GM21360 (cell line): ENCODE measurements around the gene CCNT1.
"Not testable (repeated sequence)": the region's sequence is repeated elsewhere in the genome, so short reads cannot be mapped to it uniquely, and the experiment has no call there.

Experiments used
- ATAC-seq: cut with Tn5 transposase; IDR thresholded peaks from one replicate; pipeline ENCODE4 v1.9.1; 2021; ENCODE audit warnings: mild to moderate bottlenecking, moderate library complexity; ENCODE audit not compliant: unreplicated experiment

CCNT1 gene

DNA sequence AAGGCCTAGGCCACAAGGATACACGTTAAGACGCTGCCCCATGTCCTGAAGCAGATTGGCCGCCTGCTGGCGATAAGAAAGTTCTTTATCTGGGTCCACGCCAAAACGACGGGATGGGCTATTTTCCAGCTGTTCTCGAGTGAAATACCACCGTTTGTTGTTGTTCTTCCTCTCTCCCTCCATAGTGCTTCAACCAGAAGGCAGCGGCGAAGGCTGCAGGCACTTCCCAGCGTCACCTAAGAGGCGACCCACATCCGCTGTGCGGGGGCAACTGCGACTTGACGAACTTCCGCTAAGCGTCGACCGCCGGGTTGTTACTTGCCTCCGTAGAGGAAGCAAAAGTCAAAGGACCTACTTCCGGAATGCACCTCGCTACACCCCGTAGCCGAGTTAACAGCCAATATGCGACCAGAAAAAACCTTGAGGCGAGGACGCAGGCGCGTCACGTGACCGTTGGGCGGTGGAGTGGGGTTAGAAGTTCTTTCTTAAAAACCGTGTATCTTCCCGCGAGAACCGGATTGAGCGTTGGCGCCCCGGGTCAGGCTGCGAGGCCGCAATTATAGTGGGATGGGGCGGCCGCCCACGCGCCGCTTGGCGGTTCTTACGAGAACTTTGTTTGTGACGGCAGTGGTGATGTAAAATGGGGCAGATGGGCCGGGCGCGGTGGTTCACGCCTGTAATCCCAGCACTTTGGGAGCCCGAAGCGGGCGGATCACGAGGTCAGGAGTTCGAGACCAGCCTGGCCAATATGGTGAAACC lies at the start of gene CCNT1:
TSS of gene CCNT1 (minus strand) at position 215 of the 759 bp plus-strand sequence. CDS start at position 183, 32 bp downstream.
- ATAC-seq, result peak; percentile 95

DNA sequence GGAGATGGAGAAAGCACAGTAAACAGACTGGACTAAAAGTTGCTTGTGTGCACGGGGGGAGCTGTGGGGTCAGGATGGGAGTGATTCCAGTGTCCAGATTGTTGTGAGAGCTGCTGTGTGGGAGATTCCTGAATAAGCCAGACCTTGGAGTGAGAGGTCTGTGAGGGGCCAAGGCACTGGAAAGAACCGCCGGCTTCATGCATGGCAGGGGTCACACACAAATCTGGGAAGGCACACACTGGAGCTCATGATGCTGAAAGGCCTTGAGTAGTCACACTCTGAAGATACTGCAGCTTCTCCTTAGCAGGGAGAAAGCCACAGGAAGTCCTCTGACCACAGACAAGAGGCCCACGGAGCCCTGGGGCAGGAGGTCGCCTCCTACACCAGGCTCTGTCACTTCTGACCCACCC lies 49.3 kb upstream of the CCNT1 start:
- no peak for ATAC-seq

DNA sequence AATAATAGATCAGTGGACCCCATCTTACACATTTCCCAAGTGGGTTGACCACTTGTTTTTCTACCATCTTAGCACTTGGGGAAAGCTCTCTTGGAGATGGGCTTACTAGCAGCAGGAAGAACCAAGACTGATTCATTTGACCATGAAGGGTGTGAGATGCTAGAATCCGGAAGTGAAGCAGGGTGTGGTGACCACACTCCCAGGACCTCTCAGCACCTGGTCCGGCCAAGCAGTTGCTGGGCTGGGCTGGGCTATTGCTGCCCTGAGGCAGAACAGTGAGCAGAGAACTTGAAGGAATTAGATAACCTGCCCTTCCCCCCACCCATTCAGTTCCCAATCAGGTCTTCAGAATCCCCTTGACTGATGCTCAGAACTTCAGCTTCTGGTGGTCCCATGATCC lies 48.0 kb upstream of the CCNT1 start:
- ATAC-seq, result no peak

DNA sequence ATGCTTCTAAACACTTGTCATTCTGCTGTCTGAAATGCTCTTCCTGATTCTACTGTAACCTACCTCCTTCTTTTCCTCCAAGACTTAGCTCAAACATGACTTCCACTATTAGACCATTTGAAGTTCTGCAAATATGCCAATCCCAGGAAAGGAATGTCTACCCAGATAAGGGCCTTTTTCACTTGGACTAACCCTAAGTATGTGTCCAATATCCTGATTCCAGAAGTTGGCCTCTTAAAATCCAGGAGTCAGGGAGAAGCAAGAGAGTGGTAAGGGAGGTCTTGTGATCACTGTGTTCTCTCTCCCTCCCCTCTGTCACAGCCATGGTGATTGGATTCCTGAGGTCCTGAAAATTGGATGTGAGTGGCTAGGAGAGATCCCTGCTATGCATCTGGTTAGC lies 42.2 kb upstream of the CCNT1 start:
- no peak for ATAC-seq

DNA sequence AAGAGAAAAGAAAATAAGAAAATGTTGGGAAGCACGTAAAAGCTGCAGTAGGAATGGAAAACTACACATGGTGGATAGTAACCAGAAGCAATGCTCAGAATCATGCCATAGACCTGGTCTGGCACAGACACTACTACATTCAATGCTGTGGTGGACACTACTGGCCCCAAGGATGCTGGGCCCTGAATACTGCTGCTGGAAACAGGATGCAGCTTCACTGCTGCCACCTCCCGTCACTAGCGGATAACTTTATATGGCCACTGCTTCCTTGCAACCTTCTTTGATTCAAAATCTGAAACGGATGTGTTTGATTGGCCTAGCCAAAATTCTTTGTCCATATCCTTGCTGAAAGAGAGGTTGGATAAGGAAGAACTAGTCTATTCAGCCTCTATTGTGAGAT lies 41.7 kb upstream of the CCNT1 start:
- ATAC-seq, result no peak

DNA sequence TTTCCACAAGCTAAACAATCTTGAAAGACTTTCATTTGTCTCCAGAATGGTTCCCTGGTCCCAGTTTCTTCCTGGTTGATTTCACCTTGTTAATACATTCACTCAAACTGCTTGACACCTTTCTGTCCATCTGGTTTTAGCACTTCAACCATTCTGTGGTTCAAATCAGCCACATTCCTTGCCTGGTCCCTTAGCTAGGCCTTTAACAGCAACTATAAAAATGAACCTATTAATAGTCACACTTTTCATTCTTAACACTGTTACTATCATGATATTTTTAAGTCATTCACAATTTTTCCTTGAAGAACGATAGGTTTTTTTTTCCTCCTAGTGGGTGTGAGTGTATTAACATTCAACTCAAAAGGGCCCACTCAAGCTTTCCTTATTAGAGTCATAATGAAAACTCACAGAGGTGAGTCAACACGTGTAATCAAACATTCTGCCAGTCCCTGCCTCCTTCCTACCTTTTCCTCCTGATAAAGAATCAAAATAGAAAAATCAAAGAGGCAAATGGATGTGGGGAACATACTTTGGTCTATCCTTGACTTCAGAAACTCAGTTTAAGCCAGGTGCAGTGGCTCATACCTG lies 34.4 kb upstream of the CCNT1 start:
- ATAC-seq, result no peak

DNA sequence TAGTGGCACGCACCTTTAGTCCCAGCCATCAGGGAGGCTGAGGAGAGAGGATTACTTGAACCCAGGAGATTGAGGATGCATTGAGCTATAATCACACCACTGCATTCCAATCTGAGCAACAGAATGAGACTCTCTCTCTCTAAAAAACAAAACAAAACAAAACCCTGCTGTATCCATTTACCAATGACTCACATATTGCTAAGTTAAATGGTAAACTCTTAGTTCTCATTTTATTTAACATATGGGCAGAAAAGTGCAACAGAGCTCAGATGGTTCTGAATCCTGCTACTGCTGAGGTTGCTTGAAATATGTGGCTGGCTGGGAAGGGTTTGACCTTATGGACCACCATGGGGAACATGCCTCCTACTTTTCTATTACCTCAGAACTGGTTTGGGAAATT lies 33.7 kb upstream of the CCNT1 start:
- ATAC-seq, result no peak

DNA sequence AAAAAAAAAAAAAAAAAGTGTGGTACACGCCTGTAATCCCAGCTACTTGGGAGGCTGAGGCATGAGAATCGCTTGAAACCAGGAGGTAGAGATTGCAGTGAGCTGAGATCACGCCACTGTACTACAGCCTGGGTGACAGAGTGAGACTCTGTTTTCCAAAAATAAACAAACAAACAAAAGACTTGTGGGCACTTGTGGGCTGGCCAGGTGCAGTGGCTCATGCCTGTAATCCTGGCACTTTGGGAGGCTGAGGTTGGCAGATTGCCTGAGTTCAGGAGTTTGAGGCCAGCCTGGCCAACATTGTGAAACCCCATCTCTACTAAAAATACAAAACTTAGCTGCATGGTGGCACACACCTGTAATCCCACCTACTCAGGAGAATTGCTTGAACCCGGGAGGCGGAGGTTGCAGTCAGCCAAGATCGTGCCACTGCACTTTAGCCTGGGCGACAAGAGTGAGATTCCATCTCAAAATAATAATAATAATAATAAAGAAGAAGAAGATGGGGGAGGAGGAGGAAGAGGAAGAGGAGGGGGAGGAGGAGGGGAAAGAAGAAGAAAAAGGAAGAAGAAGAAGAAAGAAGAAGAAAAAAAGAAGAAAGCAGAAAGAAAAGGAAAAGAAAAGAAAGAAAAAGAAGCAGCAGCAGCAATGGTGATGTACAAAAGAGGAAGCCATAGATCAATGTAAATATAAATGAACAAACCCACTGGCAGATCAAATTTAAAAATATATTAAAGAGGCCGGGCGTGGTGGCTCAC lies 27.9 kb upstream of the CCNT1 start:
- no peak for ATAC-seq

DNA sequence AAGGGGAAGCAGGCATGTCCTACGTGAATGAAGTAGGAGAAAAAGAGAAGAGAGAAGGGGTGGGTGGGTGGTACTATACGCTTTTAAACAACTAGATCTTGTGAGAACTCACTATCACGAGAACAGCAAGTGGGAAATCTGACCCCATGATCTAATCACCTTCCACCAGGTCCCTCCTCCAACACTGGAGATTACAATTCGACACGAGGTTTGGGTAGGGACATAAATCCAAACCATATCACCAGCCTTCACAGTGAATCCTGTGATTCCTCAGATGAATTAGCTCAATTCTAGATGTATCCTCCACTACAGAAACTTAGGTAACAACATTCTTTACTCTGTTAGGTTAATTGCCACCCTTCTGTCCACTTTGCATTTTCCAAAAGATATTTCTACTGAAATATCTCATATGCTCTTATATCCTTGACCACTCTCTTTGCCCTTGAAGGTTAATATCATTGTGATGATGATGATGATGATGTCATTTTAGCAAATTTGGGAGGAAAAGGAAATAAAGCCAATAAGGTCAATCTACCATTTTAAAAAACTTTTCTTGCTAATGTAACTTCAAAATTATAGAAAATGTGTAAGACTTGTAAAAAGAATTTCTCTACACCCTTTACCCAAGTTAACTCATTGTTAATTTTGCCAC lies 23.2 kb upstream of the CCNT1 start:
- no peak for ATAC-seq

DNA sequence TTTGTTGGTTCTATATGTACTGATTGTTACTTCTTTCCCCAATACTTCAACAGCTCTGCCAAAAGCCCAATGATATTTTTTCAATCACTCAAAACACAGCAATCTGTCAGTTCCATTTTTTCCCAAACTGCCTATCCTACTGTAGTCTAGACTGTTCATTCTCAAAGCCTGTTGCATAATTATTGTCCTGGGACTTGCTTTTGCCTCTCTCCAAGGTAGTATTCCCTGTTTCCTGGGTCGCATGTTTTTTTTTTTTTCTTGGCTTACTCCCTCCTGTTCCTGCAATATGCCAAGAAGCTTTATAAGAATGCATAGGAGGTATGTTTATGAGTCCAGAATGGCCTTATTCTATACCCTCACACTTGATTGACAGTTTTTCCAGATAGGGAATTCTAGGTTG lies 19.9 kb upstream of the CCNT1 start:
- no peak for ATAC-seq

DNA sequence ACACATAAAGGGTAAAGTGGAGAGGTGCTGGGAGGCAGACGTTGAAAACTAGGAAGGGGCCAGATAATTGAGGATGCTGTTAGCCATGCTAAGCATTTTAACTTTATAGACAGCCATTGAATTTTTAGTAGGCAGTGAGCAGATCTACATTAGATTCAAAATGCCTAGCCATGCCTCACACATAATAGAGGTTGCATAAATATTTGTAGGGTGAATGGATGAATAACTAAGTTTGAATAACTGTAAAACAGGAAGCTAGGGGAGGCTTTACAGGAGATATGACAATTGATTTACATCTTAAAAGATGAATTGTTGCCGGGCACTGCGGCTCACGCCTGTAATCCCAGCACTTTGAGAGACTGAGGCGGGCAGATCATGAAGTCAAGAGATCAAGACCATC lies 12.3 kb upstream of the CCNT1 start:
- no peak for ATAC-seq

DNA sequence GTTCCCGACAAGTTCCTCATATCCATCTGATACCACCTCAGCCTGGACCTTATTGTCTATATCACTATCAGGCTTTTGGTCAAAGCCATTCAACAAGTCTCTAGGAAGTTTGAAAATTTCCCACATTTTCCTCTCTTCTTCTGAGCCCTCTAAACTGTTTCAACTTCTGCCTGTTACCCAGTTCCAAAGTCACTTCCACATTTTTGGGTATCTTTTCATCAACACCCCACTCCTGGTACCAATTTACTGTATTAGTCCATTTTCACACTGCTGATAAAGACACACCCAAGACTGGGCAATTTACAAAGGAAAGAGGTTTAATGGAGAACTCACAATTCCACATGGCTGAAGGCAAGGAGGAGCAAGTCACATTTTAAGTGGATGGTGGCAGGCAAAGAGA lies 4.2 kb upstream of the CCNT1 start:
- ATAC-seq, result not testable (repeated sequence)

DNA sequence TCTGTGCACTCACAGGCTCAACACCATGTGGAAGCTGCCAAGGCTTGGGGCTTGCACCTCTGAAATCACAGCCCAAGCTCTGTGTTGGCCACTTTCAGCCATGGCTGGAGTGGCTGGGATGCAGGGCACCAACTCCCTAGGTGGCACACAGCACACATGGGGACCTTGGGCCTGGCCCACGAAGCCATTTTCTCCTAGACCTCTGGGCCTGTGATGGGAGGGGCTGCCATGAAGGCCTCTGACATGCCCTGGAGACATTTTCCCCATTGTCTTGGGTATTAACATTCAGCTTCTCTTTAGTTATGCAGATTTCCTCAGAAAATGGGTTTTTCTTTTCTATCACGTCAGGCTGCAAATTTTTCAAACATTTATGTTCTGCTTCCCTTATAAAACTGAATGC lies 3.7 kb upstream of the CCNT1 start:
- ATAC-seq, result not testable (repeated sequence)

DNA sequence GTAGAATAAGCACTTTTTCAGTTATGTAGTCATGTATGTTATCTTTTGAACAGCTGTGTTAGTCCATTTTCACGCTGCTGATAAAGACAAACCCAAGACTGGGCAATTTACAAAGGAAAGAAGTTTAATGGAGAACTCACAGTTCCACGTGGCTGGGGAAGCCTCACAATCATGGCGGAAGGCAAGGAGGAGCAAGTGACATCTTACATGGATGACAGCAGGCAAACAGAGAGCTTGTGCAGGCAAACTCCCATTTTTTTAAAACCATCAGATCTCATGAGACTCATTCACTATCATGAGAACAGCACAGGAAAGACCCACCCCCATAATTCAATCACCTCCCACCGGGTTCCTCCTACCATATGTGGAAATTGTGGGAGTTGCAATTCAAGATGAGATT lies 2.5 kb upstream of the CCNT1 start:
- not testable (repeated sequence) for ATAC-seq

DNA sequence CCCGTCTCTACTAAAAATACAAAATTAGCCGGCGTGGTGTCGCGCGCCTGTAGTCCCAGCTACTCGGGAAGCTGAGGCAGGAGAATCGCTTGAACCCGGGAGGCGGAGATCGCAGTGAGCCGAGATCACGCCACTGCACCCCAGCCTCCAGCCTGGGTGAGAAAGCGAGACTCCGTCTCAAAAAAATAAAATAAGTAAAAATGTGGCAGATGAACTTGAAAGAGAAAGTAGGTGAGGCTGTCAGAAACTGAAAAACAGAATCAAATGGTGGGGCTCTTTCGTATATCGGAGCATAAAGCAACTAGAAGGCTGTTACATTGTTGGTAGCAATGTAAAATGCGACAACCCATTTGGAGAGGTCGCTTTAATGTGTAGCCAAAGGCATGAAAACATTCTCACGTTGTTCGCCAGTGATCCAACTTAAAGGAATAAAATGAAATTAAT lies 767 bp upstream of the CCNT1 start:
- ATAC-seq, result no peak

DNA sequence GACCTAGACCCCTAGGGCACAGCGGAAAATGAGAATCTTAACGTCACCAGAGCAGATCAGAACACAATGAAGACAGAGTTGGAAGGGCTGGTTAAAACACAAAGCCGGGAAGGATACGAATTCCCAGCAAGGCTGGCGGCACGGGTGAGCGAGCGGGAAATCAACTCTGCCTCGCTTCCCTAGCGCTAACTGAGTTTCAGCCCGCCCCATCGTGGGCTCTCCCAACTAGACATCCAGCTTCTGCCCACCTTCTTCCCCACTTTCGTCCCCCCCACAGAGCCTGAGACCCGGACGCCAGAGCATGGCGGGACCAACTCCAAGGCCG lies 377 bp downstream of the CCNT1 start:
- ATAC-seq, result no peak

DNA sequence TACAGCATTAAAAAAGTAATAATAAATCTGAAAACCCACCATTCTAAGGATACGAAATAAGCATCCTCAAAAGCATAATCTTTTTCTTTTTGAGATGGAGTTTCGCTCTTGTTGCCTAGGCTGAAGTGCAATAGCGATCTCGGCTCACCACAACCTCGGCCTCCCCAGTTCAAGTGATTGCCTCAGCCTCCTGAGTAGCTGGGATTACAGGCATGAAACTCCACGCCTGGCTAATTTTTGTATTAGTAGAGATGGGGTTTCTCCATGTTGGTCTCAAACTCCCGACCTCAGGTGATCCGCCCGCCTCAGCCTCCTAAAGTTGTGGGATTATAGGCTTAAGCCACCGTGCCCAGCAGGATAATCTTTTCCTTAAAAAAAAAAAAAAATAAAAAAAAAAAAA lies 4.3 kb downstream of the CCNT1 start:
- ATAC-seq, result no peak

DNA sequence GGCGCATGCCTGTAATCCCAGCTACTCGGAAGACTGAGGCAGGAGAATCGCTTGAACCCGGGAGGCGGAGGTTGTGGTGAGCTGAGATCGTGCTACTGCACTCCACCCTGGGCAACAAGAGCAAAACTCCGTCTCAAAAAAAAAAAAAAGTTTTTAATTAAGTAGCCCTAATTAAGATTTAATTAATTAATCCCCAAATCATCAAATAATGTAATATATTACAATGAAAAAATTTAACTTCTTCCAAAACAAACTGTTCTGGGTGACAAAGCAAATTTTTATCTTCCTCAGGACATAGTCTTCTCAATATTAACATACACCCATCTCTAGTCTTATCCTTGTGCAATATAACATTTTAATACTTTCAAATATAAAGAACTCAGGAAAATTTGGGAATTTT lies 17.7 kb downstream of the CCNT1 start:
- ATAC-seq, result not testable (repeated sequence)

DNA sequence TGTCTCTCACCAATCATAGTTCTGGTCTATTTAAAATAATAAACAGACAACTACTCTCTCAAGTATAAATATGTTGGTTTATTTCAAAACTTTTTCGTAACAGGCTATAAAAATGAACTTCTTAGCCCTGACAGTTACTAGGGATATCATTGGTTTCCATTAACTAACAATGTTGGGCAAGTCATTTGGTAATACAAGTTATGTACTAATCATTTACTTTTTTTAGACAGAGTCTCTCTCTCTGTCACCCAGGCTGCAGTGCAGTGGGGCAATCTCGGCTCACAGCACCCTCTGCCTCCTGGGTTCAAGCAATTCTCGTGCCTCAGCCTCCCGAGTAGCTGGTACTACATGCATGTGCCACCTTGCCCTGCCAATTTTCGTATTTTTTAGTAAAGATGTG lies 19.9 kb downstream of the CCNT1 start:
- no peak for ATAC-seq

DNA sequence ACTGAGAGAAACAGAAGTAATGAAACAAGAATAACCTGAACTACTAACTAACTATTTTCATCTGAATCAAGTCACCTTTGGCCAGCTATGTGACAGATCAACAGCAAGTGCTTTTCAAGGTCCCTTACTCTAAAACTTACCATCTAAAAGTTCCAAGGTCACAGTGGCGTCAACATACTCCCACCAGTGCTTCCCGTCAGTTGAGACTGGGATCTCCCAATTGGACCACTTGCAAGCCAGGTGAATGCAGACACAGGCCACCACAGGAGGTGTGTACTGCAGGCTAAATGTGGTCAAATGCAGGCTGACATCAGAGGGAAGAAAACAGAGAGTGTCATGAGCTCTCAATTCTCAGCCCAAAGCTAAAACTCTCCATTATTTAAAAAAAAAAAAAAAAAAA lies 20.6 kb downstream of the CCNT1 start:
- no peak for ATAC-seq

DNA sequence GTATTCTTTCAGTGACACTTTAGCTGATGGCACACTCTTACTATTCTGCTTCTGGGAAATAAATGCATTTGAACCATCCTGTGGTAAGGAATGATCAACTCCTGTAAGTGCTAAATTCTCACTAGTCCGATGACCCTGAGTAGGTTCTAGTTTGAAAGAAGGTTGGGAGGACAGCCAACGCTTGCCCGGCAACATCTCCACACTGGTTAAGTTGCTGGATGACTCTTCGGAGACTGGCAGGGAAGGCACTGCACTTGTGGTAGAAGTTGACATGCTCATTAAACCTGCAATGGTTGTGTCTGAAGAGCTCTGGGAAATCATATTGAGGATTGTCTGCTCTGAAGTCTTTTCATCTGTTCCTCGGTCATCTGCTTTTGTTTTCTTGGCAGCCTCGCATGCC lies 22.5 kb downstream of the CCNT1 start:
- ATAC-seq, result no peak

DNA sequence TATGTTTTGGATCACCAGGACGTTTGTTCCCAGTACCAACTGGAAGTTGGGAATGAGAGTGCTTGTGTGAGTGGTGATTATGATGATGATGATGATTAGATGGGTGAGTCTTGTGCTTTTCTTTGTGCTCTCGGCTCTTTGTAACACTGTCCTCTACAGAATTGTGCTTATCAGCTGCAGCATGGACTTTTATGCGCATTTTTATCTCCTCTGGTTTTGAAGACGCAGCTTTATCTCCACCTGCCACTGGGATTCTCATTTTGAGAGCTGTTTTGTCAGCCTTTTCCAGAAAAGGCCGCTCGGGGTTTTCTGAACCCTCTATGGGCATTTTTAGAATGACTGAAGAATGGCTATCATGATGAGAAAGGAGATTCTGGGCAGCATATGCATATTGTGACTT lies 22.9 kb downstream of the CCNT1 start:
- ATAC-seq, result no peak
